CD14-positive monocyte (primary cell): Measurements from ENCODE around the gene CARMIL1. TPM values are rescaled to one million over a fixed set of nuclear protein-coding genes. Genes with fewer than 3 reads are reported as not detected.

Experiments
- DNase-seq, 3 donors: peaks; one replicate each; pipeline ENCODE4 v3.0.0-alpha.2; 2011 to 2022
- H2AFZ ChIP-seq: 2 replicates; pipeline ENCODE4 v1.6.0; 2012; ENCODE audit warnings: mild to moderate bottlenecking, low read depth, low read length, inconsistent platforms; ENCODE audit not compliant: insufficient read depth, poor library complexity, severe bottlenecking
- H3K27ac ChIP-seq, 2 donors: 1 replicate in 1 of 2; 2 replicates in 1 of 2; pipeline ENCODE4 v1.5.1; 2012 to 2013; ENCODE audit warnings: low read length in 2 of 2, control low read depth in 1 of 2, inconsistent platforms in 1 of 2, low read depth in 1 of 2, mild to moderate bottlenecking in 1 of 2
- H3K27me3 ChIP-seq, 2 donors: one replicate each; pipeline versions ENCODE4 v1.6.0 to v1.6.1; 2011 to 2013; ENCODE audit warnings: low read length in 2 of 2; ENCODE audit not compliant: control insufficient read depth in 2 of 2, insufficient read depth in 2 of 2
- H3K36me3 ChIP-seq, 2 donors: replicated peaks in 1 of 2; 1 replicate in 1 of 2; 2 replicates in 1 of 2; pipeline versions ENCODE4 v1.5.1 to v1.6.1; 2012 to 2013; ENCODE audit warnings: low read length in 2 of 2, control low read depth in 1 of 2, inconsistent platforms in 1 of 2, mild to moderate bottlenecking in 1 of 2; ENCODE audit not compliant: insufficient read depth in 2 of 2, control insufficient read depth in 1 of 2
- H3K4me1 ChIP-seq, 2 donors: 1 replicate in 1 of 2; 2 replicates in 1 of 2; pipeline versions ENCODE4 v1.5.1 to v1.6.1; 2012 to 2013; ENCODE audit warnings: low read length in 2 of 2, control low read depth in 1 of 2, inconsistent platforms in 1 of 2, mild to moderate bottlenecking in 1 of 2, moderate library complexity in 1 of 2; ENCODE audit not compliant: insufficient read depth in 2 of 2, control insufficient read depth in 1 of 2
- H3K4me2 ChIP-seq: replicated peaks from 2 replicates; pipeline ENCODE3; 2012; ENCODE audit warnings: low read length, moderate library complexity, mild to moderate bottlenecking; ENCODE audit not compliant: poor library complexity, severe bottlenecking; ENCODE audit errors: extremely low read depth
- H3K4me3 ChIP-seq, 3 experiments: fragments of 200-600 bp in 1 of 3; sonication (generic) in 1 of 3; replicated peaks in 1 of 3; 1 replicate in 2 of 3; 2 replicates in 1 of 3; pipeline ENCODE4 v1.5.1; 2011 to 2013; ENCODE audit warnings: low read length in 3 of 3, mild to moderate bottlenecking in 3 of 3, control low read depth in 2 of 3, low read depth in 2 of 3, inconsistent platforms in 1 of 3, moderate library complexity in 1 of 3
- H3K79me2 ChIP-seq: 2 replicates; pipeline ENCODE4 v1.6.0; 2012; ENCODE audit warnings: mild to moderate bottlenecking, control low read depth, inconsistent platforms, low read length, moderate library complexity; ENCODE audit not compliant: insufficient read depth
- H3K9ac ChIP-seq: 2 replicates; pipeline ENCODE4 v1.6.0; 2017; ENCODE audit warnings: low read length, mild to moderate bottlenecking; ENCODE audit not compliant: insufficient read depth, poor library complexity, severe bottlenecking
- H3K9me3 ChIP-seq, 2 donors: replicated peaks in 1 of 2; 1 replicate in 1 of 2; 2 replicates in 1 of 2; pipeline versions ENCODE4 v1.5.1 to v1.6.1; 2012 to 2013; ENCODE audit warnings: low read length in 2 of 2, control low read depth in 1 of 2; ENCODE audit not compliant: control insufficient read depth in 1 of 2, insufficient read depth in 1 of 2
- H4K20me1 ChIP-seq: 2 replicates; pipeline ENCODE4 v1.6.0; 2012; ENCODE audit warnings: mild to moderate bottlenecking, low read length, control low read depth, moderate library complexity; ENCODE audit not compliant: insufficient read depth
- H3K27ac Mint-ChIP-seq, 7 donors: one replicate each; pipeline ENCODE4 v1.8.0; 2020; ENCODE audit warnings: mild to moderate bottlenecking in 7 of 7, mixed read lengths in 7 of 7, moderate library complexity in 6 of 7, inconsistent platforms in 2 of 7
- H3K27me3 Mint-ChIP-seq, 3 donors: one replicate each; pipeline ENCODE4 v1.8.0; 2021 to 2022; ENCODE audit warnings: low read depth in 3 of 3, mild to moderate bottlenecking in 3 of 3, mixed read lengths in 3 of 3, moderate library complexity in 3 of 3, inconsistent platforms in 1 of 3
- H3K36me3 Mint-ChIP-seq, 2 donors: one replicate each; pipeline ENCODE4 v1.8.0; 2020; ENCODE audit warnings: mixed read lengths in 2 of 2, inconsistent platforms in 1 of 2, mild to moderate bottlenecking in 1 of 2
- H3K4me1 Mint-ChIP-seq: one replicate; pipeline ENCODE4 v1.8.0; 2020; ENCODE audit warnings: mild to moderate bottlenecking, mixed read lengths
- H3K4me3 Mint-ChIP-seq, 2 donors: one replicate each; pipeline ENCODE4 v1.8.0; 2020; ENCODE audit warnings: mild to moderate bottlenecking in 2 of 2, mixed read lengths in 2 of 2, moderate library complexity in 1 of 2
- H3K9me3 Mint-ChIP-seq, 7 donors: one replicate each; pipeline ENCODE4 v1.8.0; 2020 to 2022; ENCODE audit warnings: mixed read lengths in 7 of 7, mild to moderate bottlenecking in 6 of 7, moderate library complexity in 6 of 7, inconsistent platforms in 2 of 7
- WGBS: methylation state at CpG from one replicate; pipeline ENCODE4 v1.1.5; 2013; ENCODE audit warnings: missing lambda C conversion rate; ENCODE audit not compliant: insufficient coverage; 5-methylcytosine and 5-hydroxymethylcytosine counted together
- intact Hi-C, 2 donors: fragments of 100-400 bp; cut with micrococcal nuclease; formaldehyde crosslinking; loops; one replicate each; pipeline versions ENCODE4 v1.15.0 to v1.15.1; 2023
- polyA plus RNA-seq, 3 donors: library from polyadenylated mRNA; depleted of rRNA in 1 of 3; unstranded in 2 of 3; stranded (reverse) in 1 of 3; fragments of 300-500 nt in 2 of 3; fragments of >200 nt in 1 of 3; fragmentation: Illumina TruSeq in 2 of 3; gene quantifications; 1 replicate in 2 of 3; 2 replicates in 1 of 3; pipeline ENCODE4 v1.2.3, GENCODE V29; 2012 to 2021
- TF ChIP-seq, protein P1 (sequence below): fragments of 200-600 bp; IDR thresholded peaks from one replicate; pipeline ENCODE4 v1.8.0; 2022; ENCODE audit warnings: antibody characterized with exemption, mild to moderate bottlenecking

Gene CARMIL1
- polyA plus RNA-seq, 3 donors: 0.30 to 0.49 (median 0.41) TPM

DNA sequence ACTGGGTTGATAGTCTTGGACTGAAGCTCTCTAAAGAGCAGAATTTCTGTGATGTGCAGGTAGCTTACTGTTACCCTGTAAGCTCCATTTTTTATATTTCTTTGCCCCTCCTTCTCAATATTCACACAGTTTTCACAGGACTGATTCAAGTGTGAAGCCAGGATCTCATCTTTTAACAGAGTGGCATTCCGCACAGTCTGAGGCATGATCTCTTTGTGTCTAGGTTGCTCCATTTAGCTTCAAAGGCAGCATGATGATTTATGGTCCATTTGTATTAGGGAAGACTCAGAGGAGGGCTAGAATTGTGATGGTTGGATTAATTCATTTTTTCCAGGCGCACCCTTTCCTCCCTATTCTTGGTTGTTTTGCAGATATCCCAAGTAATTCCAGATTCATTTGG, 43.5 kb downstream of the CARMIL1 start:
- H3K27ac Mint-ChIP-seq: no peak overlapping the region
- intact Hi-C loops: no loop called here
- no peak overlapping the region for H2AFZ ChIP-seq
- no peaks in the 10 kb centered on the region for H4K20me1 ChIP-seq
- TF ChIP-seq, protein P1, sequence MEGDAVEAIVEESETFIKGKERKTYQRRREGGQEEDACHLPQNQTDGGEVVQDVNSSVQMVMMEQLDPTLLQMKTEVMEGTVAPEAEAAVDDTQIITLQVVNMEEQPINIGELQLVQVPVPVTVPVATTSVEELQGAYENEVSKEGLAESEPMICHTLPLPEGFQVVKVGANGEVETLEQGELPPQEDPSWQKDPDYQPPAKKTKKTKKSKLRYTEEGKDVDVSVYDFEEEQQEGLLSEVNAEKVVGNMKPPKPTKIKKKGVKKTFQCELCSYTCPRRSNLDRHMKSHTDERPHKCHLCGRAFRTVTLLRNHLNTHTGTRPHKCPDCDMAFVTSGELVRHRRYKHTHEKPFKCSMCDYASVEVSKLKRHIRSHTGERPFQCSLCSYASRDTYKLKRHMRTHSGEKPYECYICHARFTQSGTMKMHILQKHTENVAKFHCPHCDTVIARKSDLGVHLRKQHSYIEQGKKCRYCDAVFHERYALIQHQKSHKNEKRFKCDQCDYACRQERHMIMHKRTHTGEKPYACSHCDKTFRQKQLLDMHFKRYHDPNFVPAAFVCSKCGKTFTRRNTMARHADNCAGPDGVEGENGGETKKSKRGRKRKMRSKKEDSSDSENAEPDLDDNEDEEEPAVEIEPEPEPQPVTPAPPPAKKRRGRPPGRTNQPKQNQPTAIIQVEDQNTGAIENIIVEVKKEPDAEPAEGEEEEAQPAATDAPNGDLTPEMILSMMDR: no peak
- H3K27me3 Mint-ChIP-seq: peaks cover 0 to 3% (median 0%) of the 10 kb centered on the region in 3 donors
- H3K4me1 ChIP-seq: peaks cover 10 to 11% of the 10 kb centered on the region in 2 donors
- no peak for DNase-seq
- no peaks in the 10 kb centered on the region for H3K9me3 Mint-ChIP-seq
- no peak overlapping the region for H3K9ac ChIP-seq
- H3K4me2 ChIP-seq: no peak overlapping the region
- peaks cover 0 to 4% of the 10 kb centered on the region in 2 donors for H3K36me3 Mint-ChIP-seq
- no peak overlapping the region for H3K4me3 ChIP-seq
- no peaks in the 10 kb centered on the region for H3K27me3 ChIP-seq
- no peaks in the 10 kb centered on the region for H3K4me1 Mint-ChIP-seq
- H3K36me3 ChIP-seq: no peaks in the 10 kb centered on the region
- no peak overlapping the region for H3K27ac ChIP-seq
- WGBS: 100% methylated on average over 1 of the region's 2 CpGs
- H3K9me3 ChIP-seq: no peaks in the 10 kb centered on the region
- H3K79me2 ChIP-seq: no peaks in the 10 kb centered on the region
- no peak overlapping the region for H3K4me3 Mint-ChIP-seq

DNA sequence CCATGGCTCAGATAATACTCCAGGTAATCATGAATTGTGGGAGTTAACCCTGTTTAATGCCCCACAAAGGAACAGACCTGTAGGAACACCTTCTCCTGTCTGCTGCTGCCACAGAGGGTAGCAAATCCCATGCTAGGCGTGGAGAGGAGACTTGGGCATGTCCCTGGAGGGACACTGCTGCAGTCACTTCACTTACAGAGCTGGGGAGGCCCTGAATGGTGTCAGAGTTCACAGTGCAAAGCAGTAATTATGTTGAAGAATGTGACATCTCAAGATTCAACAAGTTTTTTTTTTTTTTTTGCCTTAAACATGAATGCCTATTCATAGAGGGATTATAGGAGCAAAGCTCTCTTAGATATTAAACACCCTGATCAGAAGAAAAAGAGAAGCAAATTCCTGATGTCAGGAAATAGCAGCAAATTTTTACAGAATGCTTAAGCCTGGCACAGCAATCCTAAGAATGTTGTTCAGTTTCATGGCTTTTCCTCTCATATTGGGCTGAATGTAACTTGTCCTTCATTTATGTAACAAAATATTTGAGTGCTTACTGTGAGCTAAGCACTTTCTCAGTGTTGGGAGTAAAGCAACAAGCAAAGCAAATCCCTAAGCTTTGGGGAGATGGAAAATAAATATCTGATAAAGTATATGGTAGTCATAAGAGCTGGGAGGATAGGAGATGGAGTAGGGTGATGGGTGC, 45.0 kb downstream of the CARMIL1 start:
- Histone ChIP-seq H3K36me3 (no peaks in the 10 kb centered on the region), H4K20me1 (no peaks in the 10 kb centered on the region), H3K27ac (no peak overlapping the region), H3K79me2 (no peaks in the 10 kb centered on the region), H3K9ac (no peak overlapping the region), H3K4me1 (peaks cover 10 to 11% of the 10 kb centered on the region in 2 donors), H3K4me2 (no peak overlapping the region), H3K9me3 (no peaks in the 10 kb centered on the region), H2AFZ (no peak overlapping the region), H3K27me3 (no peaks in the 10 kb centered on the region), H3K4me3 (no peak overlapping the region)
- 75% methylated on average over 1 of the region's 1 CpG for WGBS
- Mint-ChIP-seq H3K4me3 (no peak overlapping the region), H3K27ac (no peak overlapping the region), H3K36me3 (peaks cover 0 to 1% of the 10 kb centered on the region in 2 donors), H3K4me1 (no peaks in the 10 kb centered on the region), H3K27me3 (peaks cover 0 to 3% (median 0%) of the 10 kb centered on the region in 3 donors), H3K9me3 (no peaks in the 10 kb centered on the region)
- no peak for DNase-seq
- intact Hi-C loops: no loop called here
- TF ChIP-seq, protein P1: no peak
